Measurements from ENCODE around the gene MAGI1.

MAGI1 gene

DNA sequence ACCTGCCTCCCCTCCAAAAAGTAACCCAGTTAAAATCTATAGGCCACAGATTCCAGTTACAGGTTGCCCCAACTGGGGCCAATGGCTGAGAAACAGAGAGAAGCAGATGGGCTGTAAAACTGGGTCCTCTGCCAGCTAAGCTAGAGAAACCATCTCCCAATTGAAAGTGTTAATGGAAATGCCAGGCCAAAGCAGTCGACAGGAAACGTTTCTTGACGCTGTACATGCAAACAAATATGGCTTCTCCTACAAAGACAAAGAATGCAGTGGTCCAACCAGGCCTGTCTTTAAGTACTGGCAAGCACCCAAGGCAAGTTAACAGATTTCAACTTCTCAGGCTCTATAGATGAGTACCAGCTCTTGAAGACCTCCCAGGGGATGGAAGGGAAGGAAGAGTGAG lies 71.3 kb downstream of the MAGI1 start:
- TF ChIP-seq EZH2phosphoT487 (IDR thresholded peaks at IDR 0.05; ENCODE audit: borderline replicate concordance) = no peak
- TF ChIP-seq, protein P1, sequence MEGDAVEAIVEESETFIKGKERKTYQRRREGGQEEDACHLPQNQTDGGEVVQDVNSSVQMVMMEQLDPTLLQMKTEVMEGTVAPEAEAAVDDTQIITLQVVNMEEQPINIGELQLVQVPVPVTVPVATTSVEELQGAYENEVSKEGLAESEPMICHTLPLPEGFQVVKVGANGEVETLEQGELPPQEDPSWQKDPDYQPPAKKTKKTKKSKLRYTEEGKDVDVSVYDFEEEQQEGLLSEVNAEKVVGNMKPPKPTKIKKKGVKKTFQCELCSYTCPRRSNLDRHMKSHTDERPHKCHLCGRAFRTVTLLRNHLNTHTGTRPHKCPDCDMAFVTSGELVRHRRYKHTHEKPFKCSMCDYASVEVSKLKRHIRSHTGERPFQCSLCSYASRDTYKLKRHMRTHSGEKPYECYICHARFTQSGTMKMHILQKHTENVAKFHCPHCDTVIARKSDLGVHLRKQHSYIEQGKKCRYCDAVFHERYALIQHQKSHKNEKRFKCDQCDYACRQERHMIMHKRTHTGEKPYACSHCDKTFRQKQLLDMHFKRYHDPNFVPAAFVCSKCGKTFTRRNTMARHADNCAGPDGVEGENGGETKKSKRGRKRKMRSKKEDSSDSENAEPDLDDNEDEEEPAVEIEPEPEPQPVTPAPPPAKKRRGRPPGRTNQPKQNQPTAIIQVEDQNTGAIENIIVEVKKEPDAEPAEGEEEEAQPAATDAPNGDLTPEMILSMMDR (conservative IDR thresholded peaks at IDR 0.05; ENCODE audit: low read length) = no peak
- no peaks in the 10 kb centered on the region for H3K27me3 ChIP-seq (ENCODE audit: insufficient read depth, low read length, poor library complexity, severe bottlenecking)
- H3K9me3 ChIP-seq (ENCODE audit: insufficient read depth, low read depth, low read length) = no peaks in the 10 kb centered on the region
- no peaks in the 10 kb centered on the region for H3K9me2 ChIP-seq (replicated peaks; ENCODE audit: low read depth, low read length)
- no peak overlapping the region for H3K4me3 ChIP-seq (ENCODE audit: low read length, poor library complexity, severe bottlenecking)
- H3K36me3 ChIP-seq (ENCODE audit: insufficient read depth, low read length) = no peaks in the 10 kb centered on the region
- H3K9ac ChIP-seq (ENCODE audit: low read depth, low read length, poor library complexity, severe bottlenecking) = no peak overlapping the region
- no peaks in the 10 kb centered on the region for H3K79me2 ChIP-seq (ENCODE audit: insufficient read depth, low read length)
- H2AFZ ChIP-seq (ENCODE audit: low read length) = no peak overlapping the region
- H3F3A ChIP-seq (ENCODE audit: low read depth) = no peaks in the 10 kb centered on the region
- no peaks in the 10 kb centered on the region for H4K20me1 ChIP-seq (ENCODE audit: insufficient read depth, low read length, poor library complexity, severe bottlenecking)
- H3K4me1 ChIP-seq (ENCODE audit: insufficient read depth, low read length, poor library complexity, severe bottlenecking) = peaks cover 14% of the 10 kb centered on the region
- H3K4me2 ChIP-seq (ENCODE audit: low read depth, low read length, poor library complexity, severe bottlenecking) = no peak overlapping the region

DNA sequence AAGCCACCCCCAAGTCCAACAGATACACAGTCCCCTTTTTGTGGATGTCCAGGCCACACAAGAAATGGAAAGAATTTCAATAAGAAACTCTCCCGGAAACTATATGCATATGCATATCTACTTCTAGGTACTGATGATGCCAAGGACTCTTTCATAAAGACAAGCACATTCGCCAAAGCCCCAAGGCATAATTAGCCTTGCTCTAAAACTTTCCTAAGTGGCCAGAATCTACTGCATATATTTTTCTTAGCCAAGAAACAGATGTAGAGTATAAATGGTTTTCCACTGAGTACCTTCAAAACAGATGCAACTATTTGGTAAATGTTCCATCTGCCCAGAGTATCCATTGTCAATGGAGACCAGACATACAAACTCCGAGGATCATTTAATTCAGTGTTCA lies 73.9 kb downstream of the MAGI1 start:
- H3K9me3 ChIP-seq (ENCODE audit: insufficient read depth, low read depth, low read length) = no peaks in the 10 kb centered on the region
- no peak overlapping the region for H3K4me3 ChIP-seq (ENCODE audit: low read length, poor library complexity, severe bottlenecking)
- H3K27me3 ChIP-seq (ENCODE audit: insufficient read depth, low read length, poor library complexity, severe bottlenecking) = no peaks in the 10 kb centered on the region
- H3K9me2 ChIP-seq (replicated peaks; ENCODE audit: low read depth, low read length) = no peaks in the 10 kb centered on the region
- no peak overlapping the region for H3K9ac ChIP-seq (ENCODE audit: low read depth, low read length, poor library complexity, severe bottlenecking)
- no peaks in the 10 kb centered on the region for H3F3A ChIP-seq (ENCODE audit: low read depth)
- TF ChIP-seq, protein P1 (conservative IDR thresholded peaks at IDR 0.05; ENCODE audit: low read length) = no peak
- no peak for TF ChIP-seq EZH2phosphoT487 (IDR thresholded peaks at IDR 0.05; ENCODE audit: borderline replicate concordance)
- H3K4me1 ChIP-seq (ENCODE audit: insufficient read depth, low read length, poor library complexity, severe bottlenecking) = peaks cover 24% of the 10 kb centered on the region
- no peaks in the 10 kb centered on the region for H3K36me3 ChIP-seq (ENCODE audit: insufficient read depth, low read length)
- H4K20me1 ChIP-seq (ENCODE audit: insufficient read depth, low read length, poor library complexity, severe bottlenecking) = no peaks in the 10 kb centered on the region
- no peaks in the 10 kb centered on the region for H3K79me2 ChIP-seq (ENCODE audit: insufficient read depth, low read length)
- no peak overlapping the region for H3K4me2 ChIP-seq (ENCODE audit: low read depth, low read length, poor library complexity, severe bottlenecking)
- no peak overlapping the region for H2AFZ ChIP-seq (ENCODE audit: low read length)

DNA sequence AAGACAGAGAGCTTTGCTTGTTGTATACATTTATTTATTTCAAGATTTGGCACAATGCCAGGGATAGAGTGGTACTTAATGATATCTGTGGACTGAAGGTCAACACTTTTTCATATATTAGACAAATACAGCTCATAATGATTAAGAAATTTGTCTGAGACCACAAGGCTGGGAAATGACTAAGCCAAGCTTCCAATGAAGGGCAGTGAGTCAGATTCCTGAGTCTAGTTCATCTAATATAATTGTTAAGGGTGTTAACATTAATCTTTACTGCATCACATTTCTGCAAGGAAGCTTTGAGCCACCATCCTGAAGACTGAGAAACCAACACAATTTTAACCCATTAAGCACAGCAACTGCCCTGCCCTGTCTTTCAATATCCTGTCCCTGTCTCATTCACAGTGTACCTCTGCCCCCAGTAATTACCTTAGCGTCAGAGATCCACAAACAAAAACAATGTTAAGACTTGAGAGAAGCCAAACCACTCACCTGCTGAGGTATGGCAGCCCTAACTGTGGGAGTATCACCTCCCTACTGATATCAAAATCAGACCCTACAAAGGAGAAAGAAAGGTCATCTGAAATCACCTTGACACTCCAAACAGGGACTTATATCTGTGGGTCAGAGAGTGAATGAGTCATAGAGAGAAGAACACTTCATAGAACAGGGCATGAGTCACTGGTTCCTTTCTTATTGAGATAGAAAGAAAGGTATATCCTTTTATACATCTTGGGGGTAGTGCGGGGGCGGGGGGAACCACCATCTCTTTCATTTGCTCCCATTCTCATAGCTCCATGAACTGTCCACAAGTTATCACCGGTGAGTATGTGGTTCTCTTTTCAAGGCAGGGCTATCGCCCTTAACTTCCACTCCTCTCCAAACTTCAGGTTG lies 74.7 kb downstream of the MAGI1 start:
- no peaks in the 10 kb centered on the region for H3K9me2 ChIP-seq (replicated peaks; ENCODE audit: low read depth, low read length)
- no peaks in the 10 kb centered on the region for H4K20me1 ChIP-seq (ENCODE audit: insufficient read depth, low read length, poor library complexity, severe bottlenecking)
- H3K4me2 ChIP-seq (ENCODE audit: low read depth, low read length, poor library complexity, severe bottlenecking) = no peak overlapping the region
- no peak overlapping the region for H3K4me3 ChIP-seq (ENCODE audit: low read length, poor library complexity, severe bottlenecking)
- no peaks in the 10 kb centered on the region for H3K27me3 ChIP-seq (ENCODE audit: insufficient read depth, low read length, poor library complexity, severe bottlenecking)
- no peak for TF ChIP-seq EZH2phosphoT487 (IDR thresholded peaks at IDR 0.05; ENCODE audit: borderline replicate concordance)
- TF ChIP-seq, protein P1 (conservative IDR thresholded peaks at IDR 0.05; ENCODE audit: low read length) = no peak
- H3F3A ChIP-seq (ENCODE audit: low read depth) = no peaks in the 10 kb centered on the region
- no peaks in the 10 kb centered on the region for H3K79me2 ChIP-seq (ENCODE audit: insufficient read depth, low read length)
- peaks cover 22% of the 10 kb centered on the region for H3K4me1 ChIP-seq (ENCODE audit: insufficient read depth, low read length, poor library complexity, severe bottlenecking)
- H3K9ac ChIP-seq (ENCODE audit: low read depth, low read length, poor library complexity, severe bottlenecking) = no peak overlapping the region
- H3K36me3 ChIP-seq (ENCODE audit: insufficient read depth, low read length) = no peaks in the 10 kb centered on the region
- H3K9me3 ChIP-seq (ENCODE audit: insufficient read depth, low read depth, low read length) = no peaks in the 10 kb centered on the region
- H2AFZ ChIP-seq (ENCODE audit: low read length) = no peak overlapping the region

Data from Loucy (cell line).